BLaER1 treated with 17β-estradiol and CSF1 and Interleukin-3, amounts not matched to agents 10 nM and 100 nM (cell line): Measurements from ENCODE around the gene TRIM28.

ENCODE experiments used
- H3K27ac ChIP-seq, 11 experiments: shearing (Covaris generic); formaldehyde crosslinking; 2 replicates each; pipeline ENCODE4 v1.8.1; 2022
- H3K27me3 ChIP-seq, 11 experiments: shearing (Covaris generic); formaldehyde crosslinking; 2 replicates each; pipeline ENCODE4 v1.8.1; 2022
- H3K36me3 ChIP-seq, 11 experiments: shearing (Covaris generic); formaldehyde crosslinking; 2 replicates each; pipeline ENCODE4 v1.8.1; 2022
- H3K4me1 ChIP-seq, 10 experiments: shearing (Covaris generic); formaldehyde crosslinking; 2 replicates each; pipeline ENCODE4 v1.8.1; 2022
- H3K4me2 ChIP-seq, 11 experiments: shearing (Covaris generic); formaldehyde crosslinking; 2 replicates each; pipeline ENCODE4 v1.8.1; 2022
- H3K4me3 ChIP-seq, 10 experiments: shearing (Covaris generic); formaldehyde crosslinking; 2 replicates each; pipeline ENCODE4 v1.8.1; 2022
- H3K9ac ChIP-seq, 11 experiments: shearing (Covaris generic); formaldehyde crosslinking; 2 replicates each; pipeline ENCODE4 v1.8.1; 2022
- H3K9me3 ChIP-seq, 11 experiments: shearing (Covaris generic); formaldehyde crosslinking; replicated peaks in 1 of 11; 2 replicates each; pipeline ENCODE4 v1.8.1; 2022
- H4K20me1 ChIP-seq, 11 experiments: shearing (Covaris generic); formaldehyde crosslinking; 2 replicates each; pipeline ENCODE4 v1.8.1; 2022
- Cebpa-rat ChIP-seq, 11 experiments: shearing (Covaris generic); IDR thresholded peaks; 2 replicates each; pipeline ENCODE4 v1.8.1; 2022

The TRIM28 gene

DNA sequence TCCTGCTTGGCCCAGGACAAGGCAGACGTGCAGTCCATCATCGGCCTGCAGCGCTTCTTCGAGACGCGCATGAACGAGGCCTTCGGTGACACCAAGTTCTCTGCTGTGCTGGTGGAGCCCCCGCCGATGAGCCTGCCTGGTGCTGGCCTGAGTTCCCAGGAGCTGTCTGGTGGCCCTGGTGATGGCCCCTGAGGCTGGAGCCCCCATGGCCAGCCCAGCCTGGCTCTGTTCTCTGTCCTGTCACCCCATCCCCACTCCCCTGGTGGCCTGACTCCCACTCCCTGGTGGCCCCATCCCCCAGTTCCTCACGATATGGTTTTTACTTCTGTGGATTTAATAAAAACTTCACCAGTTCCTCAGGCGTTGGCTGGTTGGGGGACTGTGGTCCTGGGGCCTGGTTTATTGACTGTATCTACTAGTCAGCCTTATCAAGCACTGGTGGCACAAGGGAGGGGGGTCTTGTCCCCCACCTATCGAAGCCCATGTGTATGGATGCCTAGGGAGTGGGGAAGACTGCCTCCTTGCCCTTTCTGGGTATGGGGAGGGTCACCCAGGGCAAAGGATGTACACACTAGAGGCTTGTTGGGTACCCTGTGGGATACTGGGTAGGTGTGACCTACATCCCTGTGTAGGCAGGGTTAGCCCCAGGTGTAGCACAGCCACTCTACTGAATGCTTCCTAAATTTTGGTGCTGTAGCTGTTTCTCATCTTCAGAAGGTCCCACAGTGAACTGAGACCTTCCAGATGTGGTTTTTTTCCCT is 6.7 kb downstream of the TRIM28 start:
- Histone ChIP-seq H3K4me3 (no peak overlapping the region), H3K4me1 (peaks cover 39 to 86% (median 52%) of the 10 kb centered on the region in 10 experiments), H4K20me1 (peaks cover 58 to 90% (median 80%) of the 10 kb centered on the region in 11 experiments), H3K4me2 (0 out of 22 replicates have a peak overlapping the region, but pooled peaks of 1 of the 11 experiments have one; percentile 4), H3K27ac (no peak overlapping the region), H3K36me3 (peaks cover 74 to 91% (median 84%) of the 10 kb centered on the region in 11 experiments), H3K27me3 (no peaks in the 10 kb centered on the region), H3K9ac (0 out of 22 replicates have a peak overlapping the region, but pooled peaks of 1 of the 11 experiments have one; percentile 10), H3K9me3 (no peaks in the 10 kb centered on the region)
- TF ChIP-seq Cebpa-rat (IDR thresholded peaks at IDR 0.05) = no peak

DNA sequence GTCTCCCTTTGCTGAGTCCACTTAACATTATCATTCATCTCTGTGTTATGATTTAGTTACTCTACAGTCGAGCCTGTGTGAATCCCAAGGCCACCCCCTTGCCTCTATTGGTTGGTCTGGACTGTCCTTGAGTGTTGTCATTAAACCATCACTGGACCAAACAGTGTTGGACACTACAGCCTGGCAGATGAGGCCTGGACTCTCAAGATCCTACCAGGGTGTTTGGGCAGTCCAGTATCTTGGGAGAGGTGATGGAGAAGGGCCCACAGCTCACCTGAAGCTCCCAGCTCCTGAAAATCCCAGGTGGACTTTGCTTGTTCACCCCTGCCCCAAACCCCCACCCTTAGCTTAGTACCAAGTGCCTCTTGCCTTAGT is 7.2 kb downstream of the TRIM28 start:
- H3K4me3 ChIP-seq = no peak overlapping the region
- H3K27me3 ChIP-seq = no peaks in the 10 kb centered on the region
- H3K4me2 ChIP-seq = 0 out of 22 replicates have a peak overlapping the region, but pooled peaks of 1 of the 11 experiments have one; percentile 17
- peaks cover 40 to 87% (median 53%) of the 10 kb centered on the region in 10 experiments for H3K4me1 ChIP-seq
- TF ChIP-seq Cebpa-rat (IDR thresholded peaks at IDR 0.05) = no peak
- no peaks in the 10 kb centered on the region for H3K9me3 ChIP-seq
- peaks cover 52 to 85% (median 74%) of the 10 kb centered on the region in 11 experiments for H4K20me1 ChIP-seq
- H3K27ac ChIP-seq = no peak overlapping the region
- H3K9ac ChIP-seq = no peak overlapping the region
- H3K36me3 ChIP-seq = peaks cover 74 to 91% (median 84%) of the 10 kb centered on the region in 11 experiments

DNA sequence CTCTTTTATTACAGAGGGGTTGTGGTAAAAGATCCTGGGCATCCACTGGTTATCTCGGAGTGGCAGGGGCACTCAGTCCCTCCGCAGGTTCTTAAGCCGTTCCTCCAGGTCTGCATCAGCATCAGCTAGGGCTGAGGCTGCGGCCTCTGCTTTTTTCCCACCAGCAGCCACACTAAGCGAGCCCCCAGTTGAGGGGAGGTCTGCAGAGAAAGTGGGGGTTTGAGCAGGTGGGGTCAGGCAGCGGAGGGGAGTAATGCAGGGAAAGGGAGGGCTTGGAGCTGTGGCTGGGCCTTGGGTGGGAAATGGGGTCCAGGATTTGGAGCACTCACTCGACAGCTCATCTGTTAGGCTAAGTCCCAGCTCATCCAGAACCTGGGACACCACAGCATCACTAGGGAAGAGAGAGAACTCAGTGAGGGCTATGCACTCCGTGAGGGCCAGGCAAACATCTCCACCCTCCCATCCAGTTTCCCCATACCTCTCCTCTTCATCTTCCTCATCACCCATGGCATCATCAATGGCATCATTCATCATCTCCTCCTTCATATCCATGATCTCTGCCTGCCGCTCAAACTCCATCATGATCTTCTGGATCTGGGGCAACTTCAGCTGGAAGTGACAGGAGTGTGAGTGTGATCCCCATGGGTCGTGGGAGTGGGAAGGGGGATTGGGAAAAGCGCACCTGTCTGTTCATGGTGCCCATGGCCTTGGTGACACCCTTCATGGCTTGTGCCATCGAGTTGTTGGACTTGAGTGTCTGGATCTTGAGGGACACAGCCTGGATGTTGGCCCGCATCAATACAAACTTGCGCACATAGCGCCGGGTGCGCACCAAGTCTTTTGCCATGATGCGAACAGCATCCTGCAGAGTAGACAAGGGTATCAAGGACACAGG is 8.0 kb downstream of the TRIM28 start:
- Histone ChIP-seq H3K9me3 (no peaks in the 10 kb centered on the region), H3K4me2 (peak overlapping the region in 2 of 11 experiments; percentile 100; a peak in 1 of 22 replicates), H3K27ac (no peak overlapping the region), H4K20me1 (peaks cover 45 to 85% (median 71%) of the 10 kb centered on the region in 11 experiments; a peak in 21 of 22 replicates), H3K4me3 (no peak overlapping the region), H3K4me1 (peaks cover 41 to 87% (median 54%) of the 10 kb centered on the region in 10 experiments), H3K36me3 (peaks cover 78 to 91% (median 85%) of the 10 kb centered on the region in 11 experiments), H3K9ac (no peak overlapping the region; a peak in 1 of 22 replicates), H3K27me3 (no peaks in the 10 kb centered on the region)
- no peak for TF ChIP-seq Cebpa-rat (IDR thresholded peaks at IDR 0.05)

- Histone ChIP-seq H4K20me1 (peaks cover 37 to 85% (median 70%) of the 10 kb centered on the region in 11 experiments; a peak in 21 of 22 replicates), H3K4me2 (peak overlapping the region in 5 of 11 experiments; percentile 26 to 100 (median 100); a peak in 4 of 22 replicates), H3K9me3 (no peaks in the 10 kb centered on the region), H3K9ac (peak overlapping the region in 3 of 11 experiments; percentile 7 to 97 (median 21); a peak in 3 of 22 replicates), H3K4me3 (no peak overlapping the region), H3K36me3 (peaks cover 74 to 88% (median 82%) of the 10 kb centered on the region in 11 experiments), H3K27me3 (no peaks in the 10 kb centered on the region), H3K27ac (no peak overlapping the region), H3K4me1 (peaks cover 40 to 85% (median 51%) of the 10 kb centered on the region in 10 experiments)
- TF ChIP-seq Cebpa-rat (IDR thresholded peaks at IDR 0.05) = no peak
These were observed 8.8 kb downstream of the TRIM28 start for GRCh38 chr19:58552655-58553054.

DNA sequence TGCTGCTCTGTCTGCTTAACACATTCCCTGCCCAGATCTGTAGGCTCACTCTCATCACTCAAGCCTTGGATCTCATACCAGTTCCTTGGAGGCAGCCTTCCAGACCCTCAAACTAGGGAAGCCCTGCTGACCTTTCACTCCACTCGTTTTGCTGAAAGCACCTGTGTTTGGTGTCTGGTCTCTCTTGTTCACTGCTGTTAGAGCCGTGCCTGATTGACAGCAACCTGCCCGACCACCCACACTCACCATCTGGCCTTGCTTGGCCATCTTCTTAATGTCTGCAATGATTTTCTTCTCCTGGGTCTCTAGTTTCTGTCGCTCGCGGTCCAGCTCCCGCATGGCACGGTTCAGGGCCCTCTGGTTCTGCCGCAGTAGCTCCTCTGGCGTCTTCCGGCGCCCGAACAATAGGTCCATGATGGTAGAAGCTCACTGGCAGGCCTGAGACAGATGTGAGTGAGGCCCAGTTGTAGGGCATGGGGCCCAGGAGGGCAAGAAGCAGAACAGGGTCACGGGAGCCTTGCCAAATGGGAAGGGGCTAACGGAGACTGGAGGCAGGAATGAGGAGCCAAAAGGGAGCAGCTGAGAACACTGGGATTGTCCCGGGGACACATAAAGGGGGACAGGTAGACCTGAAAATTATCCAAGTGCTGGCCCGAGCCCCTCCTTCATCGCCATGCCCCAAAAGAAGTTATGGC is 10.1 kb downstream of the TRIM28 start:
- Histone ChIP-seq H4K20me1 (peaks cover 26 to 76% (median 57%) of the 10 kb centered on the region in 11 experiments; a peak in 21 of 22 replicates), H3K4me2 (peak overlapping the region; percentile 89 to 100 (median 98)), H3K9me3 (no peaks in the 10 kb centered on the region), H3K36me3 (peaks cover 61 to 75% (median 69%) of the 10 kb centered on the region in 11 experiments), H3K9ac (peak overlapping the region; percentile 82 to 98 (median 94)), H3K27ac (peak overlapping the region; percentile 75 to 99 (median 97)), H3K4me3 (peak overlapping the region; percentile 61 to 96 (median 72)), H3K4me1 (peaks cover 38 to 76% (median 45%) of the 10 kb centered on the region in 10 experiments), H3K27me3 (no peaks in the 10 kb centered on the region)
- TF ChIP-seq Cebpa-rat (IDR thresholded peaks at IDR 0.05) = no peak

DNA sequence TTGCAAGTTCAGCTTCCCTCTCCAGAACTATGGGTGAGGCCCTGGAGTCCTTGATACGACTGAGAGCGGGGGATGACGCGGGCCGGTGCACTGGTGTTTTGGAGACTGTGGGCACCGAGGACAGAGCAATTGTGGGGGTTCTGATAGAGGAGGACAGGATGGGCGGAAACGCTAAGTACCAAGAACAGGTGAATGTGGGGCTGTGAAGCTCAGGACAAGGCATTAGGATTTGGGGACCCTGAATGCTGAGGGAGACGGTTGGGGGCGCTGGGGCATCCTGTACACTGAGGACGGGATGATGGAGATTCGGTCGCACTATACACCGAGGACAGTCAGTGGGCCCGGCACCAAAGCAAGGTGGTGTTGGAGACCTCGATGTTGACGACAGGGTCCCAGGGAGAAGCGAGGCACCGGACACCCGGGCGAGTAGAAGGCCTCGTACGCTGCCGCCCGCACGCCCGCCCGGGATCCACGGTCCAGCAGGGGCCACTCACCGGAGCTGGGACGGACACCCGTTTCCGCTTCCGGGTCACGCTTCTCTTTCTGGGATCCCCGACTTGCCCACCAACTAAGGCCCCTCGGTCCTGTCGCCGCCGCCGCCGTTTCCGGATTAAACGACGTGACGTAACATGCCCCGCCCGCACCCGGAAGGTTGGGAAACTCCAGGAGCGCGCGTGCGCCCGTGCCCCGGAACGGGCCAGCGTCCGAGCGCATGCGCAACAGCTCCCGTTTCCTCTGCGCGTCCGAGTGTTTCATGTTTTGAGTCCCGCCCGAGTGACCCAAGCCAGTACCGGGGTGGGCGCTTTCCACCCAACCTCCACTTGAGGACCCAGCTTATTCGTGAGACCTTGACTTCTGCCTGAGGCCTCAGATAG is 10.9 kb downstream of the TRIM28 start, which contains the start of gene CHMP2A:
TSS of gene CHMP2A (minus strand) at position 612 of the 875 bp plus-strand sequence. CDS start 893 bp downstream, outside the sequence.
- peak in 9 of 11 experiments; percentile 40 to 92 (median 68); a peak in 12 of 22 replicates for TF ChIP-seq Cebpa-rat (IDR thresholded peaks at IDR 0.05)
- peaks cover 19 to 69% (median 49%) of the 10 kb centered on the region in 11 experiments; a peak in 21 of 22 replicates for H4K20me1 ChIP-seq
- H3K9ac ChIP-seq = peak within 1 kb of the TSS; percentile 89 to 98 (median 96)
- peaks cover 41 to 74% (median 48%) of the 10 kb centered on the region in 10 experiments for H3K4me1 ChIP-seq
- H3K4me2 ChIP-seq = peak within 1 kb of the TSS; percentile 89 to 100 (median 98)
- H3K36me3 ChIP-seq = peaks cover 53 to 67% (median 61%) of the 10 kb centered on the region in 11 experiments
- no peaks in the 10 kb centered on the region for H3K9me3 ChIP-seq
- peak within 1 kb of the TSS; percentile 61 to 98 (median 90) for H3K4me3 ChIP-seq
- no peaks in the 10 kb centered on the region for H3K27me3 ChIP-seq
- peak within 1 kb of the TSS; percentile 75 to 99 (median 98) for H3K27ac ChIP-seq

DNA sequence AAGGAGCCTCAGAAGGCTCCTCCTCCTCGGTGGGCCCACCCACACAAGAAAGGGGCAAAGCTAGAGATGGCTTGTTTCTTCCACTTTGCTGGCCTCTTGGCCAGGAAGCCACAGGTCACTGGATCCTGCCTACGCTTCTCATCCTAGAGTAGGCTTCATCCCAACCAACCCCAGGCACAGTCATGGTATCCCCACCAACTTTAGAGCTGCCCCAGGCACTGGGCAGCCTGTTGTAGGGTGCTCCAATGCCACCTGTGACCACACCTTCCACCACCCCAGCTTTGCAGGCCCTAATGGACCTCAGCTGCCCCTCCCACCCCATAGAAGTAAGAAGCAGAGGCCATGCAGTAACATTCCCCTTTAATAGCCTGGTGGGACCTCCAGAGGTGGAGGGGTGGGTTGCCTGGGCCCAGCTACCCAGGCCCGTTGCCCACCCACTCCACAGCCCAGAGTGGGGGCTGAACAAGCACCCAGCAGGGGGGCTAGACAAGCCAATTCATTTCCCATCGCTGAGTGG is 11.6 kb downstream of the TRIM28 start:
- Histone ChIP-seq H3K4me3 (peak overlapping the region; percentile 61 to 96 (median 72)), H3K9me3 (no peaks in the 10 kb centered on the region), H3K4me1 (peaks cover 48 to 74% (median 54%) of the 10 kb centered on the region in 10 experiments), H3K36me3 (peaks cover 46 to 60% (median 54%) of the 10 kb centered on the region in 11 experiments), H3K27me3 (no peaks in the 10 kb centered on the region), H3K27ac (peak overlapping the region; percentile 75 to 99 (median 97)), H4K20me1 (peaks cover 12 to 62% (median 42%) of the 10 kb centered on the region in 11 experiments; a peak in 21 of 22 replicates), H3K9ac (peak overlapping the region; percentile 82 to 98 (median 94)), H3K4me2 (peak overlapping the region; percentile 89 to 100 (median 98))
- no peak for TF ChIP-seq Cebpa-rat (IDR thresholded peaks at IDR 0.05)
